SK-N-MC (cell line): ENCODE data around the gene SLC39A11.

Experiments
- EZH2 ChIP-seq: fragments of 200-600 bp; sonication (generic); IDR thresholded peaks from one replicate; pipeline ENCODE4 v1.6.1; 2017; ENCODE audit warnings: antibody characterized with exemption
- POLR2AphosphoS5 ChIP-seq: IDR thresholded peaks from 2 replicates; pipeline ENCODE4 v1.6.1; 2012; ENCODE audit warnings: mild to moderate bottlenecking, low read depth, low read length, borderline replicate concordance

GRCh38 chr17:72806011-72806410, 286.5 kb downstream of the SLC39A11 start:
- TF ChIP-seq POLR2AphosphoS5 (no peak), EZH2 (no peak)
